ENCODE data around the gene TAF11L4. TPM values are rescaled to one million over a fixed set of nuclear protein-coding genes. Genes with fewer than 3 reads are reported as not detected.
"Not testable (repeated sequence)": the region's sequence is repeated elsewhere in the genome, so short reads cannot be mapped to it uniquely, and the experiment has no call there.

Gene TAF11L4
- polyA plus RNA-seq = not detected
- long read RNA-seq, donor 1 = 0 reads
- long read RNA-seq, donor 2 = 0 reads
- long read RNA-seq, donor 3 = 0 reads
- long read RNA-seq, donor 4 = 0 reads
- long read RNA-seq, donor 5 = 0 reads
- long read RNA-seq, donor 6 = 0 reads
- long read RNA-seq, donor 7 = 0 reads
- long read RNA-seq, donor 8 = 0 reads
- long read RNA-seq, donor 9 = 0 reads
- long read RNA-seq, donor 10 = 0 reads

- H3K9me3 ChIP-seq (ENCODE audit: control insufficient read depth in 2 of 2, insufficient read depth in 1 of 2, low read depth in 1 of 2, low read length in 1 of 2); DNase-seq; FAIRE-seq; H3K27ac ChIP-seq (ENCODE audit: low read depth in 1 of 3, low read length in 2 of 3); H3K36me3 ChIP-seq (ENCODE audit: control insufficient read depth in 3 of 3, insufficient read depth in 2 of 3, low read depth in 1 of 3, low read length in 3 of 3); H3K27me3 ChIP-seq (ENCODE audit: control insufficient read depth in 3 of 3, insufficient read depth in 3 of 3, low read length in 3 of 3); H3K4me3 ChIP-seq (ENCODE audit: low read depth in 1 of 3, low read length in 3 of 3); H3K4me1 ChIP-seq (ENCODE audit: control insufficient read depth in 3 of 3, insufficient read depth in 2 of 3, low read depth in 1 of 3, low read length in 2 of 3): not testable (repeated sequence)
- no CpG with 5 or more reads among the region's 15 CpGs for WGBS, 3 donors
These were observed at the start of gene TAF11L4 for GRCh38 chr5:17521501-17521900. Gene TAF11L4 (plus strand): TSS chr5:17521801.

- H3K27me3 ChIP-seq (ENCODE audit: control insufficient read depth in 3 of 3, insufficient read depth in 3 of 3, low read length in 3 of 3); H3K9me3 ChIP-seq (ENCODE audit: control insufficient read depth in 2 of 2, insufficient read depth in 1 of 2, low read depth in 1 of 2, low read length in 1 of 2); DNase-seq; FAIRE-seq; H3K4me1 ChIP-seq (ENCODE audit: control insufficient read depth in 3 of 3, insufficient read depth in 2 of 3, low read depth in 1 of 3, low read length in 2 of 3); H3K27ac ChIP-seq (ENCODE audit: low read depth in 1 of 3, low read length in 2 of 3); H3K36me3 ChIP-seq (ENCODE audit: control insufficient read depth in 3 of 3, insufficient read depth in 2 of 3, low read depth in 1 of 3, low read length in 3 of 3); H3K4me3 ChIP-seq (ENCODE audit: low read depth in 1 of 3, low read length in 3 of 3): not testable (repeated sequence)
These were observed 46.5 kb upstream of the TAF11L4 start for GRCh38 chr5:17475064-17475463.

GRCh38 chr5:17477043-17477442, 44.6 kb upstream of the TAF11L4 start:
- no peaks in the 10 kb centered on the region for H3K4me1 ChIP-seq (ENCODE audit: control insufficient read depth in 3 of 3, insufficient read depth in 2 of 3, low read depth in 1 of 3, low read length in 2 of 3)
- H3K9me3 ChIP-seq (ENCODE audit: control insufficient read depth in 2 of 2, insufficient read depth in 1 of 2, low read depth in 1 of 2, low read length in 1 of 2) = no peaks in the 10 kb centered on the region
- 68 to 82% (median 77%) methylated on average over 3 of the region's 3 CpGs for WGBS, 3 donors
- H3K4me3 ChIP-seq (ENCODE audit: low read depth in 1 of 3, low read length in 3 of 3) = no peak overlapping the region
- FAIRE-seq (no peak), DNase-seq (no peak)
- H3K27ac ChIP-seq (ENCODE audit: low read depth in 1 of 3, low read length in 2 of 3) = no peak overlapping the region
- H3K36me3 ChIP-seq (ENCODE audit: control insufficient read depth in 3 of 3, insufficient read depth in 2 of 3, low read depth in 1 of 3, low read length in 3 of 3) = no peaks in the 10 kb centered on the region
- H3K27me3 ChIP-seq (ENCODE audit: control insufficient read depth in 3 of 3, insufficient read depth in 3 of 3, low read length in 3 of 3) = no peaks in the 10 kb centered on the region

- 71 to 80% (median 72%) methylated on average over 7 of the region's 7 CpGs for WGBS, 3 donors
- H3K4me3 ChIP-seq (ENCODE audit: low read depth in 1 of 3, low read length in 3 of 3) = no peak overlapping the region
- no peaks in the 10 kb centered on the region for H3K9me3 ChIP-seq (ENCODE audit: control insufficient read depth in 2 of 2, insufficient read depth in 1 of 2, low read depth in 1 of 2, low read length in 1 of 2)
- no peaks in the 10 kb centered on the region for H3K27me3 ChIP-seq (ENCODE audit: control insufficient read depth in 3 of 3, insufficient read depth in 3 of 3, low read length in 3 of 3)
- no peaks in the 10 kb centered on the region for H3K36me3 ChIP-seq (ENCODE audit: control insufficient read depth in 3 of 3, insufficient read depth in 2 of 3, low read depth in 1 of 3, low read length in 3 of 3)
- FAIRE-seq = no peak
- no peaks in the 10 kb centered on the region for H3K4me1 ChIP-seq (ENCODE audit: control insufficient read depth in 3 of 3, insufficient read depth in 2 of 3, low read depth in 1 of 3, low read length in 2 of 3)
- no peak overlapping the region for H3K27ac ChIP-seq (ENCODE audit: low read depth in 1 of 3, low read length in 2 of 3)
- DNase-seq = no peak
These were observed 43.9 kb upstream of the TAF11L4 start for GRCh38 chr5:17477573-17478265.

- DNase-seq (no peak), FAIRE-seq (no peak)
- H3K4me1 ChIP-seq (ENCODE audit: control insufficient read depth in 3 of 3, insufficient read depth in 2 of 3, low read depth in 1 of 3, low read length in 2 of 3) = no peaks in the 10 kb centered on the region
- no peaks in the 10 kb centered on the region for H3K9me3 ChIP-seq (ENCODE audit: control insufficient read depth in 2 of 2, insufficient read depth in 1 of 2, low read depth in 1 of 2, low read length in 1 of 2)
- no peak overlapping the region for H3K4me3 ChIP-seq (ENCODE audit: low read depth in 1 of 3, low read length in 3 of 3)
- no peaks in the 10 kb centered on the region for H3K36me3 ChIP-seq (ENCODE audit: control insufficient read depth in 3 of 3, insufficient read depth in 2 of 3, low read depth in 1 of 3, low read length in 3 of 3)
- H3K27ac ChIP-seq (ENCODE audit: low read depth in 1 of 3, low read length in 2 of 3) = no peak overlapping the region
- H3K27me3 ChIP-seq (ENCODE audit: control insufficient read depth in 3 of 3, insufficient read depth in 3 of 3, low read length in 3 of 3) = no peaks in the 10 kb centered on the region
- WGBS, 3 donors = 64 to 81% (median 77%) methylated on average over 4 of the region's 4 CpGs
These were observed 40.2 kb upstream of the TAF11L4 start for GRCh38 chr5:17481378-17481777.

- FAIRE-seq (no peak), DNase-seq (no peak)
- H3K9me3 ChIP-seq (ENCODE audit: control insufficient read depth in 2 of 2, insufficient read depth in 1 of 2, low read depth in 1 of 2, low read length in 1 of 2) = no peaks in the 10 kb centered on the region
- no peaks in the 10 kb centered on the region for H3K27me3 ChIP-seq (ENCODE audit: control insufficient read depth in 3 of 3, insufficient read depth in 3 of 3, low read length in 3 of 3)
- no peak overlapping the region for H3K27ac ChIP-seq (ENCODE audit: low read depth in 1 of 3, low read length in 2 of 3)
- no peak overlapping the region for H3K4me3 ChIP-seq (ENCODE audit: low read depth in 1 of 3, low read length in 3 of 3)
- H3K36me3 ChIP-seq (ENCODE audit: control insufficient read depth in 3 of 3, insufficient read depth in 2 of 3, low read depth in 1 of 3, low read length in 3 of 3) = no peaks in the 10 kb centered on the region
- WGBS, 3 donors = 54 to 72% (median 68%) methylated on average over 2 of the region's 2 CpGs
- no peaks in the 10 kb centered on the region for H3K4me1 ChIP-seq (ENCODE audit: control insufficient read depth in 3 of 3, insufficient read depth in 2 of 3, low read depth in 1 of 3, low read length in 2 of 3)
These were observed 38.8 kb upstream of the TAF11L4 start for GRCh38 chr5:17482790-17483189.

- H3K4me1 ChIP-seq (ENCODE audit: control insufficient read depth in 3 of 3, insufficient read depth in 2 of 3, low read depth in 1 of 3, low read length in 2 of 3); FAIRE-seq; DNase-seq; H3K27me3 ChIP-seq (ENCODE audit: control insufficient read depth in 3 of 3, insufficient read depth in 3 of 3, low read length in 3 of 3); H3K36me3 ChIP-seq (ENCODE audit: control insufficient read depth in 3 of 3, insufficient read depth in 2 of 3, low read depth in 1 of 3, low read length in 3 of 3); H3K27ac ChIP-seq (ENCODE audit: low read depth in 1 of 3, low read length in 2 of 3); H3K4me3 ChIP-seq (ENCODE audit: low read depth in 1 of 3, low read length in 3 of 3); H3K9me3 ChIP-seq (ENCODE audit: control insufficient read depth in 2 of 2, insufficient read depth in 1 of 2, low read depth in 1 of 2, low read length in 1 of 2): not testable (repeated sequence)
- 83 to 88% (median 88%) methylated on average over 10 of the region's 10 CpGs for WGBS, 3 donors
These were observed 35.0 kb upstream of the TAF11L4 start for GRCh38 chr5:17486464-17487173.

GRCh38 chr5:17487174-17487512, 34.5 kb upstream of the TAF11L4 start:
- WGBS, 3 donors = 93% methylated on average over 1 of the region's 1 CpG
- H3K36me3 ChIP-seq (ENCODE audit: control insufficient read depth in 3 of 3, insufficient read depth in 2 of 3, low read depth in 1 of 3, low read length in 3 of 3) = no peaks in the 10 kb centered on the region
- no peaks in the 10 kb centered on the region for H3K9me3 ChIP-seq (ENCODE audit: control insufficient read depth in 2 of 2, insufficient read depth in 1 of 2, low read depth in 1 of 2, low read length in 1 of 2)
- H3K27ac ChIP-seq (ENCODE audit: low read depth in 1 of 3, low read length in 2 of 3) = no peak overlapping the region
- FAIRE-seq (no peak), DNase-seq (no peak)
- H3K4me3 ChIP-seq (ENCODE audit: low read depth in 1 of 3, low read length in 3 of 3) = no peak overlapping the region
- no peaks in the 10 kb centered on the region for H3K4me1 ChIP-seq (ENCODE audit: control insufficient read depth in 3 of 3, insufficient read depth in 2 of 3, low read depth in 1 of 3, low read length in 2 of 3)
- no peaks in the 10 kb centered on the region for H3K27me3 ChIP-seq (ENCODE audit: control insufficient read depth in 3 of 3, insufficient read depth in 3 of 3, low read length in 3 of 3)

All from small intestine (tissue), 16 donors.